Vagina (tissue), 2 donors: ENCODE measurements around the gene SEMA4D.

Experiments used
- POLR2A ChIP-seq, 2 donors: fragments of 450-650 bp; IDR thresholded peaks; one replicate each; pipeline ENCODE4 v1.6.1; 2017; ENCODE audit warnings: antibody characterized with exemption in 2 of 2, mild to moderate bottlenecking in 2 of 2, moderate library complexity in 2 of 2
- POLR2AphosphoS5 ChIP-seq, 2 donors: sonication (generic); formaldehyde crosslinking; IDR thresholded peaks; one replicate each; pipeline ENCODE4 v1.9.0; 2017; ENCODE audit warnings: antibody characterized with exemption in 2 of 2, mild to moderate bottlenecking in 2 of 2, low read depth in 1 of 2; ENCODE audit not compliant: insufficient read depth in 1 of 2
- TF ChIP-seq, protein P1 (sequence below), 3 experiments: fragments of 450-650 bp in 2 of 3; fragments of 200-600 bp in 1 of 3; sonication (generic) in 1 of 3; IDR thresholded peaks; one replicate each; pipeline ENCODE4 v1.5.1; 2017 to 2019; ENCODE audit warnings: antibody characterized with exemption in 3 of 3, mild to moderate bottlenecking in 2 of 3, moderate library complexity in 2 of 3

DNA sequence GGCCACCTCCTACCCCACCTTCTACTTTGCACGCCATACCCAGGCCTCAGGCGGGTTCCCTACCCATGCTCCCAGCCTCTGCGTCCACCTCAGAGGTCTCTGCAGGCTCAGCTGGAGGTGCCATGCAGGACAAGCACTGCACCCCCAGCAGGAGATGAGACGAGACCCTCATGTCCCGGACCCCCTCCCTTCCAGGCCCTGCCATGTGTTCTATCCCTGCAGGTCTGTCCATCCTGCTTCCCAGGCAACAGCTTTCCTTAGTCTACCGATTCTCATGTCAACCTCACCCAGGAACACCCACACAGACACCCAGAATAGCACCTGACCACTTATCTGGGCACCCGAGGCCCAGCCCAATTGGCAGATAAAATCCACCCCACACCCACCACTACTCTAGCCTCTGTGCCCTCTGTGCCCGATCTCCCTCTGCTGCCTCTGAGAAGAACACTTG is 52.1 kb downstream of the SEMA4D start:
- TF ChIP-seq, protein P1, sequence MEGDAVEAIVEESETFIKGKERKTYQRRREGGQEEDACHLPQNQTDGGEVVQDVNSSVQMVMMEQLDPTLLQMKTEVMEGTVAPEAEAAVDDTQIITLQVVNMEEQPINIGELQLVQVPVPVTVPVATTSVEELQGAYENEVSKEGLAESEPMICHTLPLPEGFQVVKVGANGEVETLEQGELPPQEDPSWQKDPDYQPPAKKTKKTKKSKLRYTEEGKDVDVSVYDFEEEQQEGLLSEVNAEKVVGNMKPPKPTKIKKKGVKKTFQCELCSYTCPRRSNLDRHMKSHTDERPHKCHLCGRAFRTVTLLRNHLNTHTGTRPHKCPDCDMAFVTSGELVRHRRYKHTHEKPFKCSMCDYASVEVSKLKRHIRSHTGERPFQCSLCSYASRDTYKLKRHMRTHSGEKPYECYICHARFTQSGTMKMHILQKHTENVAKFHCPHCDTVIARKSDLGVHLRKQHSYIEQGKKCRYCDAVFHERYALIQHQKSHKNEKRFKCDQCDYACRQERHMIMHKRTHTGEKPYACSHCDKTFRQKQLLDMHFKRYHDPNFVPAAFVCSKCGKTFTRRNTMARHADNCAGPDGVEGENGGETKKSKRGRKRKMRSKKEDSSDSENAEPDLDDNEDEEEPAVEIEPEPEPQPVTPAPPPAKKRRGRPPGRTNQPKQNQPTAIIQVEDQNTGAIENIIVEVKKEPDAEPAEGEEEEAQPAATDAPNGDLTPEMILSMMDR (IDR thresholded peaks at IDR 0.05): no peak
- TF ChIP-seq POLR2A (IDR thresholded peaks at IDR 0.05): no peak
- no peak for TF ChIP-seq POLR2AphosphoS5 (IDR thresholded peaks at IDR 0.05; ENCODE audit: insufficient read depth in 1 of 2, low read depth in 1 of 2)
